ENCODE data around the gene GNAT3.

The GNAT3 gene

GRCh38 chr7:80499350-80499953 is 12.4 kb downstream of the GNAT3 start:
- no peak for DNase-seq (ENCODE audit: low read depth)

GRCh38 chr7:80498481-80499349 is 13.1 kb downstream of the GNAT3 start:
- DNase-seq (ENCODE audit: low read depth) = no peak

GRCh38 chr7:80496586-80496985 is 15.3 kb downstream of the GNAT3 start:
- DNase-seq (ENCODE audit: low read depth) = no peak

- no peak for DNase-seq (ENCODE audit: low read depth)
These were observed 18.6 kb downstream of the GNAT3 start for GRCh38 chr7:80493121-80493849.

- DNase-seq (ENCODE audit: low read depth) = no peak
These were observed 20.4 kb downstream of the GNAT3 start for GRCh38 chr7:80491462-80491861.

GRCh38 chr7:80488851-80489370 is 23.0 kb downstream of the GNAT3 start:
- DNase-seq (ENCODE audit: low read depth) = no peak

- DNase-seq (ENCODE audit: low read depth) = no peak
These were observed 23.5 kb downstream of the GNAT3 start for GRCh38 chr7:80488406-80488805.

GRCh38 chr7:80485721-80486120 is 26.1 kb downstream of the GNAT3 start:
- DNase-seq (ENCODE audit: low read depth) = no peak

- DNase-seq (ENCODE audit: low read depth) = no peak
These were observed 28.9 kb downstream of the GNAT3 start for GRCh38 chr7:80482950-80483349.

GRCh38 chr7:80481196-80481884 is 30.5 kb downstream of the GNAT3 start:
- no peak for DNase-seq (ENCODE audit: low read depth)

GRCh38 chr7:80480566-80480965 is 31.3 kb downstream of the GNAT3 start:
- no peak for DNase-seq (ENCODE audit: low read depth)

- DNase-seq (ENCODE audit: low read depth) = no peak
These were observed 33.2 kb downstream of the GNAT3 start for GRCh38 chr7:80478683-80479082.

GRCh38 chr7:80476035-80476434 is 35.8 kb downstream of the GNAT3 start:
- DNase-seq (ENCODE audit: low read depth) = no peak

- DNase-seq (ENCODE audit: low read depth) = no peak
These were observed 36.5 kb downstream of the GNAT3 start for GRCh38 chr7:80475383-80475782.

GRCh38 chr7:80473751-80474150 is 38.1 kb downstream of the GNAT3 start:
- DNase-seq (ENCODE audit: low read depth) = no peak

- DNase-seq (ENCODE audit: low read depth) = no peak
These were observed 39.2 kb downstream of the GNAT3 start for GRCh38 chr7:80472491-80473200.

- no peak for DNase-seq (ENCODE audit: low read depth)
These were observed 42.7 kb downstream of the GNAT3 start for GRCh38 chr7:80468931-80469714.

- no peak for DNase-seq (ENCODE audit: low read depth)
These were observed 44.8 kb downstream of the GNAT3 start for GRCh38 chr7:80467069-80467468.

GRCh38 chr7:80466636-80467035 is 45.2 kb downstream of the GNAT3 start:
- DNase-seq (ENCODE audit: low read depth) = no peak

- DNase-seq (ENCODE audit: low read depth) = no peak
These were observed 47.7 kb downstream of the GNAT3 start for GRCh38 chr7:80464211-80464610.
